IPS DF 6.9 (cell line): ENCODE data around the gene KCNJ2.

Source experiments
- DNase-seq: peaks from one replicate; pipeline ENCODE4 v3.0.0-alpha.2; 2013; ENCODE audit warnings: low read depth, low spot score
- H3K27ac ChIP-seq: one replicate; pipeline ENCODE4 v1.5.1; 2013; ENCODE audit warnings: low read length, control low read depth
- H3K27me3 ChIP-seq: 2 replicates; pipeline ENCODE4 v1.6.1; 2013; ENCODE audit warnings: mild to moderate bottlenecking, low read length; ENCODE audit not compliant: control insufficient read depth, insufficient read depth
- H3K36me3 ChIP-seq: 2 replicates; pipeline ENCODE4 v1.6.1; 2013; ENCODE audit warnings: low read length; ENCODE audit not compliant: control insufficient read depth, insufficient read depth
- H3K4me1 ChIP-seq: 2 replicates; pipeline ENCODE4 v1.6.1; 2013; ENCODE audit warnings: low read length; ENCODE audit not compliant: control insufficient read depth, insufficient read depth
- H3K4me3 ChIP-seq: 2 replicates; pipeline ENCODE4 v1.5.1; 2013; ENCODE audit warnings: mild to moderate bottlenecking, low read length
- H3K9me3 ChIP-seq: 2 replicates; pipeline ENCODE4 v1.6.1; 2013; ENCODE audit warnings: low read length, inconsistent platforms; ENCODE audit not compliant: control insufficient read depth, insufficient read depth
- WGBS: extraction: QIAGEN DNeasy Blood & Tissue Kit; methylation state at CpG from one replicate; pipeline ENCODE4 v1.1.7; 2013; ENCODE audit warnings: mixed read lengths, missing lambda C conversion rate; ENCODE audit not compliant: insufficient read length, insufficient coverage; 5-methylcytosine and 5-hydroxymethylcytosine counted together

The KCNJ2 gene

DNA sequence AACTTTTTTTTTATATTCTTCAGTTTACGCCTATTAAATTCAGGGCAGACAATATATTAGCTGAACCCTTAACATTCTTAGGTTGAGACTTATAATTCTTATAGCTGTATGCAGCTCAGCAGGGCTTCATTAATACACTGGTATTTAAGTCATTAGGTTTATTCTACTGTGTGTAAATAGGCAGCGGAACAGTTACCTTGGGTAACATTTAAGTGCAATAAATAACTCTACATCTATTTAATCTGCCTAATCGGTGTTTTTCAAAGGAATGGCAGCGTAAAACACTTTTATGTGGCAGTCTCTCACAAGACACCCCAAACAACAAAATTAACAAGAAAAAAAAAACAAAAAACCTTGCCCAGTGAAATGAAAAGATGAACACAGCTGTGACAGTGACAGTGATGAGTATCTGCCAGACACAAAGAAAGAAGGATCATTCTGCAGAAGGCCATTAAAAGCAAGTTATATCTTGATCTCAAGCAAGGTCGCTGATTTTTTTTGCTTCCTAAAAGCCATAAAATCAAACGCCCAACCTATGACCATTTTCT, 32.6 kb downstream of the KCNJ2 start:
- Histone ChIP-seq H3K27ac (no peak overlapping the region), H3K9me3 (no peaks in the 10 kb centered on the region), H3K4me3 (no peak overlapping the region), H3K4me1 (no peaks in the 10 kb centered on the region), H3K36me3 (no peaks in the 10 kb centered on the region), H3K27me3 (no peaks in the 10 kb centered on the region)
- DNase-seq, result no peak
- WGBS, result no CpG with 5 or more reads among the region's 6 CpGs

DNA sequence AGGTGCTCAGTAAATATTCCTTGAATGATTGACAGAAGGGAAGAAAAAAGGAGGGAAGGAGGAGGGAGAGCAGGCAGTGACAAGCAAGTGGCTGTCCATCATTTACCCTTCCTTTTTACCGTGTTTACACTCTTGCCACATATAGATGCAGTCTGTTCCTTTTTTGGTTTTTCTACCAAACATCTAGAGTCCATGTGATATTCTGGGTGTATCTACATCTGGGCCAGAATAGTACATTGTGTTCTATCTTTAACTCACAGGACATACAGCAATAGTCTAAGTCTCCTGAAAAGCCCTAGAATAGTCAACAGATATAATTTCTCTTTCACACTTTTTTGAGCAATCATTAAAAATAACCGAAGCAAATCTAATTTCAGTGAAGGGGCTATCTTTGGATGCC, 33.5 kb downstream of the KCNJ2 start:
- Histone ChIP-seq H3K36me3 (no peaks in the 10 kb centered on the region), H3K4me1 (no peaks in the 10 kb centered on the region), H3K9me3 (no peaks in the 10 kb centered on the region), H3K4me3 (no peak overlapping the region), H3K27ac (no peak overlapping the region), H3K27me3 (no peaks in the 10 kb centered on the region)
- DNase-seq, result no peak
- no CpG with 5 or more reads among the region's 2 CpGs for WGBS

DNA sequence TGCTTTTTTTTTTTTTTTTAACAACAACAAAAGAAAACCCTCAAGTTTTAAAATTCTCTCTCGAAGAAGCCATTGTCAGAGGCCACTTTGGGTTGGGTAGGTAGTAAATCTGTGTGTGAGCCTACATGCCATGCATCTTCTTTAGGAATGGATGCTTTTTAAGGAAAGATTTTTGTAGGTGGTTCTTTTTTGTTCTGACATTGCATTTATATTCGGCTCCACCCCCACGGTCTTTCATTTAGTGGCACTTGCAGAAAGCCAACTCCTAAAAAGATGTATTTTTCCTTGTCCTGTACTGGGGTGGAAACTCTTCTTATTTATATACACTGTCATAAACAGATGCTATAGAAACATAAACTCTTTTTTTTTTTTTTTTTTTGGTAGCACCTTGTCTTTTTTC, 35.1 kb downstream of the KCNJ2 start:
- DNase-seq, result no peak
- Histone ChIP-seq H3K27ac (no peak overlapping the region), H3K4me3 (no peak overlapping the region), H3K27me3 (no peaks in the 10 kb centered on the region), H3K9me3 (no peaks in the 10 kb centered on the region), H3K4me1 (no peaks in the 10 kb centered on the region), H3K36me3 (no peaks in the 10 kb centered on the region)
- no CpG with 5 or more reads among the region's 3 CpGs for WGBS

DNA sequence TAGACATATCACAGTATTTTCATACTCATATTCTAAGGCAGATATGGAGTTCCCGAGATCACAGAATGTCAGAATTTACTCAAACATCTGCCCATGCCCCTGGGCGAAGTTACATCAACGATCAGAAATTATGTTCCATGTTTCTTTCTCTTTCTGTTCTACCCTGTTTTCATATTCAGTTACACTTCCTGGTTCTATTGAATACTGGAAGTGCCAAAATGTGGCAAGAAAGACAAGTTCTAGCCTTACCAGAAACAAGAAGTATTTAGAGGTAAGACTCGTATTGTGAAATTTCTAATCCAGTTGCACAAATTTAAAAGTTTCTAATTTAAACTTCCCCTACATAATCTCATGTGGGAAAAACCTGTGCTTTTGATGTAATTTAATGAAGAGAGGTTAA, 36.1 kb downstream of the KCNJ2 start:
- Histone ChIP-seq H3K27ac (no peak overlapping the region), H3K4me3 (no peak overlapping the region), H3K9me3 (no peaks in the 10 kb centered on the region), H3K27me3 (no peaks in the 10 kb centered on the region), H3K36me3 (no peaks in the 10 kb centered on the region), H3K4me1 (no peaks in the 10 kb centered on the region)
- WGBS, result no CpG with 5 or more reads among the region's 4 CpGs
- no peak for DNase-seq

DNA sequence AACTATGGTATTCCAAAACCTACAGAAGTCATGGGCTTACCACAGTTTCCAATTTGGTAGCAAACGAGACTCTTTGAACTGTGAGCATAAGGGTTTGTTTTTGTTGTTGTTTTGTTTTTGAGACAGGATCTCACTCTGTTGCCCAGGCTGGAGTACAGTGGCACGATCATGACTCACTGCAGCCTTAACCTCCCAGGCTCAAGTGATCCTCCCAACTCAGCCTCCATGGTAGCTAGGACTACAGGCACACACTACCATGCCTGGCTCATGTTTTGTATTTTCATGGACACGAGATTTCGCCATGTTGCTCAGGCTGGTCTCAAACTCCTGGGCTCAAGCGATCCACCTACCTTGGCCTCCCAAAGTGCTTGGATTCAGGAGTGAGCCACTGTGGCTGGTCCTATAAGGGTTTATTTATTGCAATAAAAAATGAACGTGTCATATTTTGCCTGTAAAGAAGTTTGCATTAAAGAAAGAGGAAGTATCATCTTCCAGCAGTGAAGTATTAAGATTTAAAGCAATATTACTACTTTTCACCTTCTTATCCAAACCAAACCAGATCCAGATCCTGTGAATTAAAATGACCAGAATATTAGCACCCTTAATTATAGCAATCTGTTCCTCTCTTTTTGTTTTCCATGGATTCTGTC, 37.2 kb downstream of the KCNJ2 start:
- DNase-seq, result no peak
- WGBS, result no CpG with 5 or more reads among the region's 6 CpGs
- Histone ChIP-seq H3K27ac (no peak overlapping the region), H3K9me3 (no peaks in the 10 kb centered on the region), H3K4me3 (no peak overlapping the region), H3K27me3 (no peaks in the 10 kb centered on the region), H3K36me3 (no peaks in the 10 kb centered on the region), H3K4me1 (no peaks in the 10 kb centered on the region)

DNA sequence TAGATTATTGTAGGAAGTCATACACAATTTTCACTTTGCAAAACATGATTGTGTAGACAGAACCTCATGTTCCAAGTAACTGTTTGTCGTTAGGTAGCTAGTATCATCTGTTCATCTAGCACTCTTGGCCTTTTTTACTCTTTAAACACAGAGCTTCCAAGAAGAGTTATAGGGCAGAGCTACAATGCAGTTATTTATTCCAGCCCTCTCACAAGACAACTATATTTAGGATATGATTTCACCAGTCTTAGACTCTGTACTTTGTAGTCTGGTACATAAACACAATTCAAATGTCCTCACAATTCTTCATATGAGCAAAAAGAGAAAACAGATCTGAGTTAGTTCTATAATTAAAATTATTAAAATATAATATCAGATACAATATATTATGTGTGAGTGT, 37.9 kb downstream of the KCNJ2 start:
- no peak overlapping the region for H3K27ac ChIP-seq
- no peaks in the 10 kb centered on the region for H3K27me3 ChIP-seq
- H3K9me3 ChIP-seq, result no peaks in the 10 kb centered on the region
- H3K36me3 ChIP-seq, result no peaks in the 10 kb centered on the region
- DNase-seq, result no peak
- no peaks in the 10 kb centered on the region for H3K4me1 ChIP-seq
- no CpG with 5 or more reads among the region's 1 CpG for WGBS
- no peak overlapping the region for H3K4me3 ChIP-seq

DNA sequence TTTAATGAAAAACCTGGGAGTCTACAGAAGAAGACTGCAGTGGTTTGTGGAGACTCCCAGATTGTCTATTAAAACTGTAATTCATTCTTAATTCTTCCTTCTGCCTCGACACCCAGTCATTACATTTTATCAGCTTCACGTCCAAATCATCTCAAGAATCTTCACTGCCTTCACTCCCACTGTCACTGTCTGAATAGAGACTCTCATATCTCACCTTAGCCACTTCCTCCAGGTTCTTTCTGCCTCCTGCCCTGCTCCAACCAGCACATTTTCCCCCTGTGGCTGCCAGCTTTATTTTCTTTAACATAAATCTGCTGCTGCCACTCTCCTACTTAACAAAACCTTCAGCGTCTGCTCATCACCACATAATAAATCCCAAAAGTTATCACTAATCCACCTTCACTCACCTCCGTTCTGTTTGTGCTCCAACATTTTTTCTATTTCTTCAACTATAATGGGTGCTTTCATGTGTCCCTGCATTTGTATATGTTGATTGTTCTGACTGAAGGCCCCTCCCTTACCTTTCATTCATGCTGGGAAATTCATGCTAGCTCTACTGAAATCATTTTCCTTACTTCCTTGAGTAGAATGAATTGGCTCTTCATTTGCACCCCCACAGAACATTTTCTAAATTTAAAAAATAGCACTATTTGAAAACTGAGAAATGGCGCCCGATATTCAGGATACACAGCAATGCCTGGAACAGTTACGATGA, 38.9 kb downstream of the KCNJ2 start:
- no peak for DNase-seq
- no CpG with 5 or more reads among the region's 7 CpGs for WGBS
- no peaks in the 10 kb centered on the region for H3K9me3 ChIP-seq
- no peak overlapping the region for H3K27ac ChIP-seq
- H3K4me3 ChIP-seq, result no peak overlapping the region
- H3K4me1 ChIP-seq, result no peaks in the 10 kb centered on the region
- H3K36me3 ChIP-seq, result no peaks in the 10 kb centered on the region
- H3K27me3 ChIP-seq, result no peaks in the 10 kb centered on the region

DNA sequence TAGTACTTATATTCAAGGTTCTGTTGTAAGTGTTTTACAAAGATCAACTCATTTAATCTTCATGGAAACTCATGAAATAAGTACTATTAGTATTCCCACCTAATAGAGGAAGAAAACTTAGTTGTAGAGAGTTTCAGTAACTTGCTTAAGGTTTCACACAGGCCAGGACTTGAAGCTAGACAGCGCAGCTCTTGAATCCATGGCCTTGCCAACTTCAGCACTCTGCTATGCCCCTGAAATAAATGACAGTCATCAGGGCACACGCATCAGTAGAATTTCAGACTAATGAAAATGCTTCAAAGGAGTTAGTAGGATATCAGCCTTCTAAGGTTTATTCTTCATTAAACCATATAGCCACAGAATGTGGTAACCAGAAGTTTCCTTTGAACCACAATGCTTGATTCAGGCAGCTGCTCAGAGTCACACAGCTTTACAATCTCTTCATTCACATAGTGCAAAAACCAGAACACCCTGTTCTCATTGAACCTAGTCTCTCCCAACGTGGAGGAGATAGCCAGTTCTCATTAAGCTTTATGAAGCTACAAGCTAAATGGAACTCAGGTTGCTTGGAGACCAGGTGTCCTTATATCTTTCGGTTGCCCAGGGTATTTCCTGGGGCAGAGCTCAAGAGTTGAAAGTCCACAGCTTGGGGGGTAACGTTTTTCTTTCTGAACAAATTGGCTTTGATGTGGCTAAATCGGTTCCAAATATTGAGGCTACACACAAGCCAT, 39.7 kb downstream of the KCNJ2 start:
- no peak for DNase-seq
- H3K27ac ChIP-seq, result no peak overlapping the region
- no CpG with 5 or more reads among the region's 6 CpGs for WGBS

DNA sequence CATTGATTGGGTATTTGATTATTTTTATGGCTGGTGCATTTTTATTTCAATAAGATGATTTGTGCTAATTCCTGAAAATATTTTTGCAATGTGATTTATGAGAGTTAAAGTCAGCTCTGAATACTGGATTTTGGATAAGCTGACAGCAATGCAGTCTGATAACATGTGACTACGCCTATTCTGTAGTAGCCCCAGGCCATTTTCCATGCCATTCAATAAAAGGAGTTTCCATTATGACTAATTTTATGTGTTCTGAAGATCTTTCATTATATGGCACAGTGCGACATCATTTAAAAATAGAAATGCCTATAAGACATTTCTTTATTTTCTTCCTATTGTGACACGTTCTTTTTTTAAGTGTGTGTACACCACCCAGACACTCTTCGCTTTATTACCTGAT, 46.3 kb downstream of the KCNJ2 start:
- H3K9me3 ChIP-seq, result no peaks in the 10 kb centered on the region
- no peaks in the 10 kb centered on the region for H3K27me3 ChIP-seq
- no peak overlapping the region for H3K27ac ChIP-seq
- H3K4me1 ChIP-seq, result no peaks in the 10 kb centered on the region
- H3K4me3 ChIP-seq, result no peak overlapping the region
- WGBS, result no CpG with 5 or more reads among the region's 4 CpGs
- H3K36me3 ChIP-seq, result no peaks in the 10 kb centered on the region
- DNase-seq, result no peak

More for the DNA sequence above, 39.7 kb downstream of the KCNJ2 start:
- Histone ChIP-seq H3K4me3 (no peak overlapping the region), H3K36me3 (no peaks in the 10 kb centered on the region), H3K27me3 (no peaks in the 10 kb centered on the region), H3K9me3 (no peaks in the 10 kb centered on the region), H3K4me1 (no peaks in the 10 kb centered on the region)

DNA sequence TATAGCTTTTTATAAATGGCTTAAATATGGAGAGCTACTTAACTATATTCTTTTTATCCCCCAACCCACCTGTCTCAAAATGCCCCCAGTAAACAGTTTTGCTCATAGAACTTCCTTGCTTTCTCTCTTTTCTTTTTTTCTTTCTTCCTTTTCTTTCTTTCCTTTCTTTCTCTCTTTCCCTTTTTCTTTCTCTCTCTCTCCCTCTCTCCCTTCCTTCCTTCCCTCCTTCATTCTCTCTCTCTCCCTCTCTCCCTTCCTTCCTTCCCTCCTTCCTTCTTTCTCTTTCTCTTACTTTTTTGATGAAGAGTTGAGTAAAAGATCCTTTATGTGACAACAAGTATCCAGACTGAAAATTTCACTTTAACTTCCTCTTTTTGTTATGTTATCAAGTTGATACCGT, 48.2 kb downstream of the KCNJ2 start:
- no CpG with 5 or more reads among the region's 1 CpG for WGBS
- H3K4me3 ChIP-seq, result no peak overlapping the region

More for the DNA sequence above, 48.2 kb downstream of the KCNJ2 start:
- Histone ChIP-seq H3K36me3 (no peaks in the 10 kb centered on the region), H3K4me1 (no peaks in the 10 kb centered on the region), H3K27ac (no peak overlapping the region), H3K27me3 (no peaks in the 10 kb centered on the region), H3K9me3 (no peaks in the 10 kb centered on the region)
- DNase-seq, result no peak
